ENCODE data around the gene SH2B3. TPM values are rescaled to one million over a fixed set of nuclear protein-coding genes. Genes with fewer than 3 reads are reported as not detected.
"Not testable (repeated sequence)": the region's sequence is repeated elsewhere in the genome, so short reads cannot be mapped to it uniquely, and the experiment has no call there.

Gene SH2B3
- total RNA-seq, 1 experiment from 2014 or later = 16.7 TPM

DNA sequence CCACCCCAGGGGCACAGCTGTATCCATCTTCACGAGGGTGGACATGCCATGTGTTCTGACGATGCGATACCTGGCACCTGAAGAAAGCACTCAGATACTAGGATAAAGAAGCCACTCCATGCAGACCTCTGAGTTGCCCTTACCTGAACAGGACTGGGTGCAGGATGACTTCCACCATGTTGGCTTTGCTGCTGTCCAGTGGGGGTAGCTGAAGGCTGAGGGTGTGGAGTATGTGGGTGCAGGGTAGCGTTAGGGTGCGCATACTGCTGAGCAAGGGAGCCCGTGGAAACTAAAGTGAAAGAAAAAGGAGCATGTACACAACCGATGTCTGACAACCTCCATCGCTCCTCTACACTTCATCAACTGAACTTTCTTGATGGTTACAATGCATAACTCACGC lies 51.3 kb downstream of the SH2B3 start:
- Histone ChIP-seq H3K4me1 (ENCODE audit: low read length) (peaks cover under 1% of the 10 kb centered on the region; the same call in 1 of the 2 replicates), H3K36me3 (ENCODE audit: insufficient read depth, low read length) (peaks cover 30% of the 10 kb centered on the region), H3K9me3 (ENCODE audit: low read length) (no peaks in the 10 kb centered on the region), H3K9ac (ENCODE audit: low read length) (no peak overlapping the region), H3K4me3 (ENCODE audit: low read length) (no peak overlapping the region), H3K27ac (ENCODE audit: low read length) (no peak overlapping the region), H3K4me2 (ENCODE audit: low read depth, low read length, poor library complexity, severe bottlenecking) (no peak overlapping the region), H2AFZ (ENCODE audit: low read length) (no peak overlapping the region), H3K9me2 (replicated peaks; ENCODE audit: insufficient read depth, low read length) (no peaks in the 10 kb centered on the region), H3K27me3 (ENCODE audit: low read length) (no peaks in the 10 kb centered on the region), H3K79me2 (ENCODE audit: low read length) (0 out of 2 replicates have a peak, but pooled peaks cover 3% of the 10 kb centered on the region), H4K20me1 (ENCODE audit: insufficient read depth, low read depth, low read length) (no peaks in the 10 kb centered on the region)
- DNase-seq = no peak

- peaks cover 30% of the 10 kb centered on the region for H3K36me3 ChIP-seq (ENCODE audit: insufficient read depth, low read length)
Observed at GRCh38 chr12:111457577-111457976, 51.9 kb downstream of the SH2B3 start.

DNA sequence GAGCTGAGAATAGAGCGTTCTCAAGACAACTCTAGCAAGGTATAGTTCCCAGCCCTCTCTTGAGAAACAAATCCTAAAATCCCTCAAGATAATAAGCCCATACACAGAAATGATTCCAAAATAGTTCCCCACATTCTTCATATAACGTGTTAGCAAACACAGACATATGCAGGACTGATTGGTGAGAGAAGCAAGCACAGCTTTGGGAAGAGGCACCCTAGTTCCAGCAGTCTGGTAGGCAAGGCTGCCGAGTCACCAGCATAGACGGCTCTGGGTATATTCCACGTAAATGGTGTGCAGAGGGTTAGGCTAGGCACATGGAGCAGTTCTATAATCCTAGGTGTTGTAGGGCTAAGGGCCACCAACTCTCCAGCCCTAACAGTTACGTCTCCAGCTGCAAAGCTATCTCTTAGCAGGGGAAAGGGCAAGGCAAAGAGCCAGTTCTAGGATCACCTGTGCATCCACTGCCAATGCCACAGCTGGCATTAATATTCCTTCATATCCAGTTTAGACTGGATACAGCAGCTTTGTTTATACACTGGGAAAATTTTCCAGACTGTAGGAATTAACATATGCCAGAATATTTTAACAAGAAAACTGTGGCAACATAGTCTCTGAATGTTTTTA lies 52.9 kb downstream of the SH2B3 start:
- Histone ChIP-seq H3K4me1 (ENCODE audit: low read length) (peaks cover 16% of the 10 kb centered on the region), H3K9me2 (replicated peaks; ENCODE audit: insufficient read depth, low read length) (no peaks in the 10 kb centered on the region), H3K36me3 (ENCODE audit: insufficient read depth, low read length) (peaks cover 30% of the 10 kb centered on the region), H3K27ac (ENCODE audit: low read length) (no peak overlapping the region), H3K4me3 (ENCODE audit: low read length) (no peak overlapping the region), H2AFZ (ENCODE audit: low read length) (no peak overlapping the region), H4K20me1 (ENCODE audit: insufficient read depth, low read depth, low read length) (no peaks in the 10 kb centered on the region), H3K4me2 (ENCODE audit: low read depth, low read length, poor library complexity, severe bottlenecking) (no peak overlapping the region), H3K27me3 (ENCODE audit: low read length) (no peaks in the 10 kb centered on the region), H3K79me2 (ENCODE audit: low read length) (peaks cover 11% of the 10 kb centered on the region; the same call in 1 of the 2 replicates), H3K9me3 (ENCODE audit: low read length) (no peaks in the 10 kb centered on the region), H3K9ac (ENCODE audit: low read length) (no peak overlapping the region)
- DNase-seq = no peak

More at GRCh38 chr12:111457577-111457976, 51.9 kb downstream of the SH2B3 start:
- 0 out of 2 replicates have a peak, but pooled peaks cover 3% of the 10 kb centered on the region for H3K79me2 ChIP-seq (ENCODE audit: low read length)
- no peak overlapping the region for H3K9ac ChIP-seq (ENCODE audit: low read length)
- H3K27ac ChIP-seq (ENCODE audit: low read length) = no peak overlapping the region
- no peak overlapping the region for H2AFZ ChIP-seq (ENCODE audit: low read length)
- H3K9me3 ChIP-seq (ENCODE audit: low read length) = no peaks in the 10 kb centered on the region
- no peak overlapping the region for H3K4me2 ChIP-seq (ENCODE audit: low read depth, low read length, poor library complexity, severe bottlenecking)
- no peaks in the 10 kb centered on the region for H3K9me2 ChIP-seq (replicated peaks; ENCODE audit: insufficient read depth, low read length)
- no peak for DNase-seq
- H3K27me3 ChIP-seq (ENCODE audit: low read length) = no peaks in the 10 kb centered on the region
- peaks cover 5% of the 10 kb centered on the region for H3K4me1 ChIP-seq (ENCODE audit: low read length)
- no peak overlapping the region for H3K4me3 ChIP-seq (ENCODE audit: low read length)
- no peaks in the 10 kb centered on the region for H4K20me1 ChIP-seq (ENCODE audit: insufficient read depth, low read depth, low read length)

DNA sequence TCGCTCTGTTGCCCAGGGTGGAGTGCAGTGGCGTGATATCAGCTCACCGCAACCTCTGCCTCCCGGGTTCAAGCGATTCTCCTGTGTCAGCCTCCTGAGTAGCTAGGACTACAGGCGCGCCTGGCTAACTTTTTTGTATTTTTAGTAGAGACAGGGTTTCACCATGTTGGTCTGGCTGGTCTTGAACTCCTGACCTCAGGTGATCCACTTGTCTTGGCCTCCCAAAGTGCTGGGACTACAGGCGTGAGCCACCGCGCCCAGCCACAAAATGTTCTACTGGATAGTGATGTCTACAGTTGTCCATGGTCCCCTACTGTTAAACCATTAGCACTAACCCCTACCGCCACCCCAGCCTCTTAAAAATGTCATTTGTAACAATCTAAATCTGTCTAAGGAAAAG lies 54.4 kb downstream of the SH2B3 start:
- not testable (repeated sequence) for H3K4me2 ChIP-seq (ENCODE audit: low read depth, low read length, poor library complexity, severe bottlenecking); H2AFZ ChIP-seq (ENCODE audit: low read length); H3K4me3 ChIP-seq (ENCODE audit: low read length); H3K27ac ChIP-seq (ENCODE audit: low read length); H3K9me3 ChIP-seq (ENCODE audit: low read length); DNase-seq; H3K9me2 ChIP-seq (replicated peaks; ENCODE audit: insufficient read depth, low read length); H3K27me3 ChIP-seq (ENCODE audit: low read length); H4K20me1 ChIP-seq (ENCODE audit: insufficient read depth, low read depth, low read length); H3K9ac ChIP-seq (ENCODE audit: low read length)
- H3K36me3 ChIP-seq (ENCODE audit: insufficient read depth, low read length) = peaks cover 31% of the 10 kb centered on the region
- peaks cover 19% of the 10 kb centered on the region for H3K4me1 ChIP-seq (ENCODE audit: low read length)
- H3K79me2 ChIP-seq (ENCODE audit: low read length) = peaks cover 20% of the 10 kb centered on the region

DNA sequence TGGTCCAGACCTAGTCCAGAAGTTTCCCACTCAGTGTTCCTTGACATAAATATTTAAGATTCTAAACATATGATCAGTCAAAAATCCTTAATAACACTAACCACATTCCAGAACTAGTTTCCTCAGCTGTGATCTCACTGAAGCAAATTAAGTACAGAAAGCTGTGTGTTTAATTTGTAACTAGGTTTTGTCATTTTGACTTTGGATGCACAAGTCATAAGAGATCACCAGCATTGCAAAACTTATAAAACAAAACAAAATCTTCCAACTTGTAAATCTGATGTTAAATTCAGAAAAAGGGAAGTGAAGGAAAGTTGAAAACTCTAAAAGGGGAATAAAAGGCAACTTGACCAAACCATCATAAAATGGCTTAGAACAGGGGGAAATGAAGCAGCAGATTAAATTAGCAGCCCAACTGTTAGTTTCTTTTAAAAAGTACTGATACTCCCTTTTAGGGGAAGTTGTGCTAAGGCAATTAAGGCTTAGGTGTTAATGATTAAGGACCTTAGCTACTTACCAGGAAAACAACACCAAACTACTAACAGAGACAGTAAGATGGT lies 56.6 kb downstream of the SH2B3 start:
- H3K9me2 ChIP-seq (replicated peaks; ENCODE audit: insufficient read depth, low read length) = no peaks in the 10 kb centered on the region

DNA sequence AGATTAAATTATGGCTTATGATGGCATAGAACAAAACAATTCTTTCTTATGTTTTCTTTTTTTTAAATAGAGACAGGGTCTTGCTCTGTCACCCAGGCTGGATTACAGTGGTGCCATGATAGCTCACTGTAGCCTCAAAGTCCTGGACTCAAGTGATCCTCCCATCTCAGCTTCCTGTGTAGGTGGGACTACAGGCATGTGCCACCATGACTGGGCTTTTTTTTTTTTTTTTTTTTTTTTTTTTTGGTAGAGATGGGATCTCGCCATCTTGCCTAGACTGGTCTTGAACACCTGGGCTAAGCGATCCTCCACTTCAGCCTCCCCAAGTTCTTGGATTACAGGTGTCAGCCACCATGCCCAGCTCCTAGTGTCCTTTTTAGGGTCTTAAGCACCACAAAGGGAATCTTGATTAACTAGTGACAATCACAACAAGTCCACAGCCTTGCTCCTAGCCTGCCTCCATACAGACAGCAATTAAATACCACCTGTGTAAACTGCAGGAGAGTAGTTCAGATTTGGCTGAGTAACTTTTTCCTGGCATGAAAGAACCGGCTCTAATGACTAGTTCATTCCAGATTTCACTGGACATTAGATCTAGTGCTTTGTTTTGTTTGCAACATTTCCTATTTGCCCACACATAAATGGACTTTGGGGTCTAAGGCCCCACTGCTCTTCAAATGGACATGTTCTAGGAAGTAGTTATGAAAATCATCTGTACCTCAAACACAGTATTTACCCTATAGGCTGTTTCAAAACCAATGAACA lies 61.6 kb downstream of the SH2B3 start:
- Histone ChIP-seq H3K27me3 (ENCODE audit: low read length) (no peaks in the 10 kb centered on the region), H3K4me1 (ENCODE audit: low read length) (peaks cover 17% of the 10 kb centered on the region), H3K27ac (ENCODE audit: low read length) (no peak overlapping the region), H4K20me1 (ENCODE audit: insufficient read depth, low read depth, low read length) (no peaks in the 10 kb centered on the region), H2AFZ (ENCODE audit: low read length) (no peak overlapping the region), H3K9me2 (replicated peaks; ENCODE audit: insufficient read depth, low read length) (no peaks in the 10 kb centered on the region), H3K9ac (ENCODE audit: low read length) (no peak overlapping the region), H3K9me3 (ENCODE audit: low read length) (no peaks in the 10 kb centered on the region), H3K79me2 (ENCODE audit: low read length) (peaks cover 33% of the 10 kb centered on the region), H3K4me2 (ENCODE audit: low read depth, low read length, poor library complexity, severe bottlenecking) (no peak overlapping the region), H3K4me3 (ENCODE audit: low read length) (no peak overlapping the region), H3K36me3 (ENCODE audit: insufficient read depth, low read length) (peaks cover 36% of the 10 kb centered on the region)
- no peak for DNase-seq

More for the DNA sequence above, 56.6 kb downstream of the SH2B3 start:
- no peak overlapping the region for H2AFZ ChIP-seq (ENCODE audit: low read length)
- H3K9me3 ChIP-seq (ENCODE audit: low read length) = no peaks in the 10 kb centered on the region
- H3K4me1 ChIP-seq (ENCODE audit: low read length) = peaks cover 19% of the 10 kb centered on the region
- no peaks in the 10 kb centered on the region for H4K20me1 ChIP-seq (ENCODE audit: insufficient read depth, low read depth, low read length)
- H3K4me3 ChIP-seq (ENCODE audit: low read length) = no peak overlapping the region
- no peak for DNase-seq
- 0 out of 2 replicates have a peak overlapping the region, but pooled peaks have one; percentile 9 for H3K9ac ChIP-seq (ENCODE audit: low read length)
- H3K4me2 ChIP-seq (ENCODE audit: low read depth, low read length, poor library complexity, severe bottlenecking) = no peak overlapping the region
- H3K36me3 ChIP-seq (ENCODE audit: insufficient read depth, low read length) = peaks cover 25% of the 10 kb centered on the region
- H3K27me3 ChIP-seq (ENCODE audit: low read length) = no peaks in the 10 kb centered on the region
- peaks cover 25% of the 10 kb centered on the region for H3K79me2 ChIP-seq (ENCODE audit: low read length)
- peak overlapping the region; percentile 53 for H3K27ac ChIP-seq (ENCODE audit: low read length)

DNA sequence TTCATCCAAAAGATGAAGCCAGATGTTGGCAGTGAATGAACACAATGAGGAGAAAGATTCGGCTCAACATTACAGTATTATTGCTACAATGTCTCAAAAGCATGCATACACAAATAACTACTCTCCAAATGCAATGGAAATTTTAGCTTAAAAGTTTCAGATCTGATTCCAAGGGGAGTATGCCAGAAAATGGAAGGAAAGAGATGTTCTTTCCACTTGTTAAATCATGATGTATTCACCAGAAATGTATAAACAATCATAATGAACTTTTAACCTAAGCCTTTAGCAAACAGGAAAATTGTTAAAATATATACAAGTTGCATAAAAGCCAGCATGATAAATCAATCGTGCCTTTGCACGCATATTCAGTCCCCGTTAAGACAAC lies 62.1 kb downstream of the SH2B3 start:
- no peak overlapping the region for H2AFZ ChIP-seq (ENCODE audit: low read length)
- no peak overlapping the region for H3K27ac ChIP-seq (ENCODE audit: low read length)
- H3K9me2 ChIP-seq (replicated peaks; ENCODE audit: insufficient read depth, low read length) = no peaks in the 10 kb centered on the region
- peaks cover 11% of the 10 kb centered on the region for H3K4me1 ChIP-seq (ENCODE audit: low read length)
- no peak overlapping the region for H3K4me2 ChIP-seq (ENCODE audit: low read depth, low read length, poor library complexity, severe bottlenecking)
- H3K9ac ChIP-seq (ENCODE audit: low read length) = no peak overlapping the region
- H3K4me3 ChIP-seq (ENCODE audit: low read length) = no peak overlapping the region
- no peaks in the 10 kb centered on the region for H3K27me3 ChIP-seq (ENCODE audit: low read length)
- H3K9me3 ChIP-seq (ENCODE audit: low read length) = no peaks in the 10 kb centered on the region
- no peak for DNase-seq
- peaks cover 33% of the 10 kb centered on the region for H3K79me2 ChIP-seq (ENCODE audit: low read length)
- H4K20me1 ChIP-seq (ENCODE audit: insufficient read depth, low read depth, low read length) = no peaks in the 10 kb centered on the region
- H3K36me3 ChIP-seq (ENCODE audit: insufficient read depth, low read length) = peaks cover 36% of the 10 kb centered on the region

DNA sequence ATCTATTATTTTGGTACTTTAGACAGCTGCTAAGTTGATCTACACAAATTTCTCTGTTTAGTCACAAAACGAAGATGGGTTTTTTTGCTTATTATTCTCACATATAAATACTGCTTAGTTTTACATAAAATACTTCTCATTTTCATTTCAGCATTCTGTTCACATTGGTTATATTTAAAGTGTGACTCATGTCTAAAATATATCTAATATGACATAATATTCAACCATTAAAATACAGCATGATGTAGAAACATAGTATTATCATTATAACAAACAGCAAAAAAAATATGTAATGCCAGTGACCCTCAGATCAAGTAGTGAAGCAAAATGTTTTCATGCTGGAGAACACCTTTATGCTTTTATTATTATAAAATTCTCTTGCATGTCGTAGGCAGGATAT lies 63.7 kb downstream of the SH2B3 start:
- Histone ChIP-seq H3K4me1 (ENCODE audit: low read length) (no peaks in the 10 kb centered on the region), H4K20me1 (ENCODE audit: insufficient read depth, low read depth, low read length) (no peaks in the 10 kb centered on the region), H3K27me3 (ENCODE audit: low read length) (no peaks in the 10 kb centered on the region), H3K36me3 (ENCODE audit: insufficient read depth, low read length) (peaks cover 42% of the 10 kb centered on the region), H3K4me3 (ENCODE audit: low read length) (no peak overlapping the region), H3K9me3 (ENCODE audit: low read length) (no peaks in the 10 kb centered on the region), H3K4me2 (ENCODE audit: low read depth, low read length, poor library complexity, severe bottlenecking) (no peak overlapping the region), H3K9me2 (replicated peaks; ENCODE audit: insufficient read depth, low read length) (no peaks in the 10 kb centered on the region), H2AFZ (ENCODE audit: low read length) (no peak overlapping the region), H3K27ac (ENCODE audit: low read length) (no peak overlapping the region), H3K9ac (ENCODE audit: low read length) (no peak overlapping the region), H3K79me2 (ENCODE audit: low read length) (peaks cover 25% of the 10 kb centered on the region)
- no peak for DNase-seq
